ENCODE results near the gene PIGN. TPM values are rescaled to one million over a fixed set of nuclear protein-coding genes. Genes with fewer than 3 reads are reported as not detected.

PIGN gene
- total and polyA plus RNA-seq, 2 of the 8 experiments (the other 6 are each of a cell fraction or from before 2014, with no cell fraction given): 20.9 to 26.3 TPM

GRCh38 chr18:62210138-62210537 lies 23.3 kb upstream of the PIGN start (continued):
- no peak for TF ChIP-seq CBX8 (IDR thresholded peaks at IDR 0.05; ENCODE audit: borderline replicate concordance, low read depth, low read length)
- no peak for TF ChIP-seq TAF7 (optimal IDR thresholded peaks at IDR 0.05; ENCODE audit: borderline replicate concordance, low read depth, low read length)

Measured in H1 (cell line).